Hepatic stellate cell (primary cell): ENCODE measurements around the gene KRTAP12-2.
"Not testable (repeated sequence)": the region's sequence is repeated elsewhere in the genome, so short reads cannot be mapped to it uniquely, and the experiment has no call there.

Experiments
- DNase-seq: peaks from one replicate; pipeline ENCODE4 v3.0.0; 2011; ENCODE audit warnings: low spot score

The KRTAP12-2 gene

DNA sequence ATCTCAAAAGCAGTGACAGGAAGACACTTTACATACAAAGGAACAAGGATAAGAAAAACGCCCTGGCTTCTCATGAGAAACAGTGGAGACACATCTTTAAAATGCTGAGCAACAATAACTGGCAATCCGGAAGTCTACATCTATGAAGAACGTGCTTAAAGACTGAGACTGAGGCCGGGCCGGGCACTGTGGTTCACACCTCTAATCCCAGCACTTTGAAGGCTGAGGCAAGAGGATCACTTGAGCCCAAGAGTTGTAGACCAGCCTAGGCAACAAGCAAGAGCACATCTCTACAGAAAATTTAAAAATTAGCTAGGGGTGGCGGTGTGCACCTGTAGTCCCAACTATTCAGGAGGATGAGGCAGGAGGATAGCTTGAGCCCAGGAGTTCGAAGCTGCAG, 17.4 kb upstream of the KRTAP12-2 start:
- DNase-seq, result no peak

DNA sequence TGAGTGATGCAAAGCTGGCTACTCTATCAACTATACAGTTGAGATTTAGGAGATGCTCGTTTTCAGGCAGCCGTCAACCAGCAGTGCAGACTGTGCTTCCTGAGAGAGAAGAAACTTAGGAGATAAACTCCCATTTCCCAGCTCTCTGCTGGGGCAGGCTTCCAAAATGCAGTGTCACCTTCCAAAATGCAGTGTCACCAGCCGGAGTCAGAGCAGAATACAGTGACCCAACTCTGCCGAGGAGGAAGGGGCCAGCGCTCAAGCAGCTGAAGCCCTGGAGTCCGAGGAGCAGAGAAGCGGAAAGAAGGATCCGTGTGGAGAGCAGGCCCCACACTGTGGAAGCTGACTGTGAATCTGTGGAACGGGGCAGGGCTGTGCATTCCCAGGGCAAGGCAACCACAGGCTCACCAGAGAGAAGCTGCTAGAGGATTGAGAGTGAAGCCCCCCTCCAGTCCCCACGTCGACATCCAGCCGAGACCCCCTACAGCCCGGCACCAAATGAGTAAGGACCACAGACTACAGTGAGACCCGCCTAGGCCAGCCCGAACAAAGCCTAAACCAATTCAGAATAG, 15.9 kb upstream of the KRTAP12-2 start:
- DNase-seq, result no peak

DNA sequence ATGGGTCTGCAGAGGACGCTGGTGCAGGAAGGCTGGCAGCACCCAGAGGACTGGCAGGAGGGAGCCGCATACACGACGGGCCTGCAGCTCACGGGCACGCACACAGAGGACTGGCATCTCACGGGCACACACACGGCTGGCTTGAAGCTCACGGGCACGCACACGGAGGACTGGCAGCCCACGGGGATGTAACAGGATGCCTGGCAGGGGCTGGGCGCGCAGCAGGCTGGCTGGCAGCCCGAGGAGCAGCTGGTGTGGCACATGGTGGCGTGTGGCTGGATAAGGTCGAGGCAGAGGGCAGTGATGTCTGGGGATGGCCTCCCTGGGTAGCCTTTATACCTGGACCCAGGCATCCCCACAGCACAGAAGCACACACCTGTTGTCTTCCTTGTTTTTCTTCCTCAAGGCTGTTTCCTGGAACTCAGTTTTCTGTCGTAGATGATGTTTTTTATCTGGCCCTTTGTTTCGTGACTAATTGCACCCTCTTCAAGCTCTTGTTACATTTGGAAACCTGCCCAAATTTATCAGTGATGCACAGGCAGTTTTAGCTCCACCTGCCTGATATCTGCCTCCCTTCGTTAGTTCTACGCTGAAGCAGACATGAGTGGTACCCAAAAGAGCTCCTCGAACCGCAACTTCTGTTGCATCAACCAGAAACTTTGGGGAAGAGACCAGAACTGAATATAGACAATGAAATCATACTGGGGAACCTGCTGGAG, 15.3 kb upstream of the KRTAP12-2 start, which contains the start of gene KRTAP12-1:
TSS of gene KRTAP12-1 (minus strand) at position 303 of the 719 bp plus-strand sequence. CDS start at position 263, 40 bp downstream.
- DNase-seq, result no peak

DNA sequence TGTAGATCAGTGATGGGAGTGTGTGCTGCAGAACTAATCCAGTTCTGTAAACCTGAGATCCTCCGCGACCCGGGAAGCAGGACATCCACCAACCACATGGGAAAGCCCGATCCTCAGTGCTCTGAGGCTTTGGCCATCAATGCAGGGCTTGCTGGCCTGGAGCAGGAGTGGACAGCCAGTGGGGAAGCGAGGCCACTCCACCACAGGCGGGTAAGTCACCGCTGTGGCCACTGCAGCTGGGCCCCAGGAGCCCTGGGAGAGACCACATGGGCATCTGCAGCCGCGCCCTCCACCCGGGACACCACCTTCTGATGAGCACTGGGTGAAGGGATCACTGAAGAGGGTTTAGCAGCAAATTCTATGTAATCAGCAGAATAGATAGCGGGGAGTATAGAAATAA, 14.4 kb upstream of the KRTAP12-2 start:
- DNase-seq, result no peak

DNA sequence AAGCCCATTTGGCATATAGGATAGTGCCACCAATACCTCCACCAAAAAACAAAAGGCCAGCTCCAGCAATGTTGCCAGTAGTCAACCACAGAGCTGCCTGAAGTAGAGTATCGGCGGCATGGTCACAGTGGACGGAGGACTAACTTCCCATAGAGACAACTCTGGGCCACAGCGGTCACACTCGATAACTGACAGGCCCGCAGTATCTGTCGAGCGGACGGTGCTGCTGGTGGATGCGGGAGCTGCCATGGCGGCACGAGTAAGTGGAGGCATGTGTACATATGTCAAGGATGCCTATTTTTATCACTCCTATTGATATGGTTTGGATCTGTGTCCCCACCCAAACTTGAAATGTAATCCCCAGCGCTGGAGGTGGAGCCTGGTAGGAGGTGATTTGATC, 11.2 kb upstream of the KRTAP12-2 start:
- no peak for DNase-seq

DNA sequence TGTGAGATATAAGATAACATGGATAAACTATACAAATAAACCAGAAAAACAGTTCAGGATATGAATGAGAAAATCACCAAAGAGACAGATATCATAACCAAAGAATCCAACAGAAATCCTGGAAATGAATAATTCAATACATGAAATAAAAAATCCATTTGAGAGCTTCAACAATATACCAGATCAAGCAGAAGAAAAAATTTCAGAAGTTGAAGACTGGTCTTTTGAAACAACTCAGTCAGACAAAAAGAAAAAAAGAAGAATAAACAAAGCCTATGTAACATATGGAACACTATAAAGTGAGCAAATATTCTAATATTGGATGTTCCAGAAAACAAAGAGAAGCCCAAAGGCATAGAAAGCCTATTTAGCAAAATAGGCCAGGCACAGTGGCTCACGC, 5.2 kb upstream of the KRTAP12-2 start:
- no peak for DNase-seq

DNA sequence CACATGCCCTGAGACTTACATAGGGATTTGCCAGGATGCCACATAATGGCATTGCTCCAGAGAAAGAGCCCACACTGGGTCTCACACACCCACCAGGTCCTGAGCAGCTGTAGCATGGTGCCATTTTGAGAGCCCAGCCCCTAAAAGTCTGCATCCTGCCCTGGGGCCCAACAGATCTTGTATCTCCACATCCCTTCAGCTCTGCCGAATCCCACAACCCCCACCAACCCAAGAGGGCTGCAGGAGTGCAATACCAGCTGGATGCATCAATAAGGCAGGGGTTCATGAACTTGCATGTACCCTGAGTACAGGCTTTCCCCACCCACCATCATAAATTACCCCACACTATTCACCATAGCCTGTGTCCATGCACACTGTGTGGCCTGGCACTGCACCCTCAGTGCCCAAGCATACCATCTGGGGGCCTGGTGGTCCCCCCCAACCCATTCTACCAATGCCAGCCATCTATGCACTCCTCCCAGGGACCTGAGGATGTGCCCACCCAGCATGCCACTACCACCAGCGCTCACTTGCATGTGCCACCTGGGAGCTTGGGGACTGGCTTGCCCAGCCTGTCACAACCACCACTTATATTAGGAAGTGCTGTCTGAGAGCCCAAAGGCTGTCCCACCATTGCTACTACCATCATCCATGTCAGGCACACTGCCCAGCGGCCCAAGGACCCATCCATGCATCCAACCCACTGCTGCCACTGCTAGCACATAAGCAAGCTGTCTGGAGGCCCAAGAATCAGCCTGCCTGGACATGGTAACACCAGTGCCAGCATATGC, 4.1 kb upstream of the KRTAP12-2 start:
- DNase-seq, result no peak

DNA sequence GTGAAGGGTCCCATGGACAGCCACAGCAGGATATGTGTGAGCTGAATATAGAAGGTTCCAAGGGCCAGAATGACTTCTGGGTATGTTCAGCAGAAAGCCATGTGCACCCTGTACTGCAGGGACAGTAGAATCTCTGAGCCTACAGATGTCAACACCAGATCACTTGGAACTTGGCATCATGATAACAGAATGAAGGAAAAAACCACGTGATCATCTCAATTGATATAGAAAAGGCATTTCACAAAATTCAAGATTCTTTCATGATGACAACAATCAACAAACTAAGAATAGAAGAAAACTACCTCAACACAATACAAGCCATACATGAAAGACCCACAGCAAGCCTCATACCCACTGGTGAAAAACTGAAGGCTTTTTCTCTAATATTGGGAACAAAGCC, 885 bp upstream of the KRTAP12-2 start:
- DNase-seq, result no peak

DNA sequence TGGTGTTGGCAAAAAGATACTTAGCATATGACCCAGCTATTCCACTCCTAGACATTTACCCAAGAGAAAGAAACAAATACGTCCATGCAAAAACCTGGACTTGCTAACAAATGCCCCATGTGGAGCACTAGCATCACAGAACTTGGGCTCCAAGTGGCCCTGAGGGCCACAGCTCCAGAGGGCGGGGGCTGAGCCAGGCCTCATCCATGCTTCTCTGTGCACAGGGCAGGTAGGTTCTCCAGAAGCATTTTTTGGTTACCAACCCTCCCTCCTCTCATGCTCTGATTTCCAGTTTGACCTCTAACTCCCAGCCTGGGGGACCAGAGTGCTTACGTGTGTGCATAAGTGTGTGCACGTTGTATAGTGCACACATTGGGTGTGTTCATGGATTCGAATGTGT, 2.0 kb downstream of the KRTAP12-2 start:
- DNase-seq, result no peak

DNA sequence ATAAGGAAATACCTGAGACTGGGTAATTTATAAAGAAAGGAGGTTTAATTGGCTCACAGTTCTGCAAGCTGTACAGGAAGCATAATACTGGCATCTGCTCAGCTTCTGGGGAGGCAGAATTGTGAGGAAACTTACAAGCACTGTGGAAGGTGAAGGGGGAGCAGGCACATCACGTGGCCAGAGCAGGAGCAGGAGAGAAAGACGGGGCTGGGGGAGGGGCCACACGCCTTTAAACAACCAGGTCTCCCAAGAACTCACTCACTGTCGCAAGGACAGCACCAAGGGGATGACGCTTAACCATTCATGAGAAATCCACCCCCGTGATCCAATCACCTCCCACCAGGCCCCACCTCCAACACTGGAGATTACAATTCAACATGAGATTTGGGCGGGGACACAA, 5.2 kb downstream of the KRTAP12-2 start:
- DNase-seq, result not testable (repeated sequence)

DNA sequence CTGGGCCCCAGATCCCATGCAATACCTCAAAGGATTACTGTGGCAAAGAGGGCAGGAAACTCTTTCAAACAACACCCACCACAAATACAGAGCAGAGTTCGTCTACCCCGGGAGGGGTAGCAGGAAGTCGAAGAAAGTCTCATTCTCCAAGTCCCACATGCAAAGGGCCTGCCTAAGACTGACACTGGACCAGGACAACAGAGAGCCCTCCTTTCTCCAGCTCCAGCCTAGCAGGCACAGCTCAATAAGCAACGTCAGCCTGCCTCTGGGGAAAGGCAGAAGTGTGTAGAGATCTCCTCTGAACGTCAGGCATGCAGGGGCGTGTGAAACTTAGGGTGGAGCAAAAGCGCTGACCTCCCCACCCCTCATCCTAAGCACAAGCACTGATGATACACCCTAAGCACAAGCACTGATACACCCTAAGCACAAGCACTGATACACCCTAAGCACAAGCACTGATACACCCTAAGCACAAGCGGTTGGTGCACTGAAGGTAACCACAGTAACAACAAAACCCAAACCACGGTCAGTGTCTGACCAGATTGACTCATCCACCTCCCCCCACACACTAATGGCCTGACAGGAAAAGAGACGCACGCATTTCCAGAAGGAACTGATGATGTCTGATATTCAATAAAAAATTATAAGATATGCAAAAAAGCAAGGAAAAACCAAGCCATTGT, 7.7 kb downstream of the KRTAP12-2 start:
- DNase-seq, result no peak

DNA sequence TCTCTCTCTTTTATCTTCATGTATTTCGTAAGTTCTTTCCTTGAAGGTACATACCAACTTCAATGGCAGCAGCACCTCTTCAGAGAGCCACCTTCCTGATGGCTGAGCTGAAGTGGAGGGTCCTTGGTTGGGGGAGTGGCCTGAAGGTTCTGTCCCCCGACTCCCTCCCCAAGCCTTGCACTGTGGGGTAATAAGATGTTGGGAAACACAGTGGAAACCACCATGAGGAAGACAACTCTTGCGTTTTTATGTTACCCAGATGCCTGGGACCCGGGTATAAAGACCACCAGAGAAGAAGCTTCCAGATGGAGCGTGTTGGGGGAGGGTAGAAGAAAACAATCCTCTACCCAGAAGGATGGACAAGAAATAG, 8.2 kb downstream of the KRTAP12-2 start:
- DNase-seq, result no peak

DNA sequence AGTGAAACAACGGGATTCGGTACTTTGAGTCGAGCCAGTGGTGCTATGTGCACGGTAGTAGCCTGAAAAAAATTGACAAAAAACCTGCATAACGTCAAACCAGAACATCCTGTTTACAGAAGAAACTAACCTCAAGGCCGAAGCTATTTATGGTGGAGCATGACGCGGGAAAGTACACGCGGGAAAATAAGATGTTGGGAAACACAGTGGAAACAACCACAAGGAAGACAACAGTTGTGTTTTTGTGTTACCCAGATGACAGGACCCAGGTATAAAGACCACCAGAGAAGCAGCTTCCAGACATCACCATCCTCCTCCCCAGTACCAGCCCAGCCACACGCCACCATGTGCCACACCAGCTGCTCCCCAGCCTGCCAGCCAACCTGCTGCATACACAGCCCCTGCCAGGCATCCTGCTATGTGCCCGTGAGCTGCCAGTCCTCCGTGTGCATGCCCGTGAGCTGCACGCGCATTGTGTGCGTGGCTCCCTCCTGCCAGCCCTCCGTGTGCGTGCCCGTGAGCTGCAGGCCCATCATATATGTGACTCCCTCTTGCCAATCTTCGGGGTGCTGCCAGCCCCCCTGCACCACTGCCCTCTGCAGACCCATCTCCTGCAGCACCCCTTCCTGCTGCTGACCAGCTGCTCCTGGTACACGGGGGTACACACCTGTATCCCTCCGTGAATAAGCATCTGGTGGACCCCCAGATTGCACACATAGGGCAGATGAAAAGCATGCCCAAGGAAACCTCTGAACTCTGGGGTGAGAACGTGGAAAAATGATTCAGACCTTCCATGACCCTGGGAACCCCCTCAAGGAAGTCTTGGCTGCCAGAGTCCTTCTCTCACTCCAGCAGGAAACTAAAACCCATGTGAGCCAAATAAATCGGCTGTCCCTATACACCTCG, 8.8 kb downstream of the KRTAP12-2 start, which contains the start of gene KRTAP12-3:
TSS of gene KRTAP12-3 (plus strand) at position 298 of the 906 bp plus-strand sequence. CDS start at position 346, 48 bp downstream.
- no peak for DNase-seq

DNA sequence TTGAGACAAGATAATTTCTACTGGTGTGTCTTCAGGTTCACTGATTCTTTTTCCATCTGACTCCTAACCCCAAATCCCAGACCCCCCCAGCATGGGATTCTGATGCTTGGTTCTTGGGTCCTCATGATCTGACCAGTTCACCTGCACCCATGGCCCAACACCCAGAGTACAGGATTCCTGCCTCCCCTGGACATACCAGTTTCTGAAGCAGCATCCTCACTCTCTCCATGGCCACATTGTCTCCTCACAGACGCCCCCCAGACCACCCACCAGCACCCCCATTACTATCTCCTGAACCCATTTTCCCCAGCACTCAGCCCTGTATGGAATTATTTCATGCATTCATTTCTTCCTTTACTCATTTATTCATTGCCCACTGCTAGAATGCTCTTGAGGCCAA, 9.9 kb downstream of the KRTAP12-2 start:
- no peak for DNase-seq

DNA sequence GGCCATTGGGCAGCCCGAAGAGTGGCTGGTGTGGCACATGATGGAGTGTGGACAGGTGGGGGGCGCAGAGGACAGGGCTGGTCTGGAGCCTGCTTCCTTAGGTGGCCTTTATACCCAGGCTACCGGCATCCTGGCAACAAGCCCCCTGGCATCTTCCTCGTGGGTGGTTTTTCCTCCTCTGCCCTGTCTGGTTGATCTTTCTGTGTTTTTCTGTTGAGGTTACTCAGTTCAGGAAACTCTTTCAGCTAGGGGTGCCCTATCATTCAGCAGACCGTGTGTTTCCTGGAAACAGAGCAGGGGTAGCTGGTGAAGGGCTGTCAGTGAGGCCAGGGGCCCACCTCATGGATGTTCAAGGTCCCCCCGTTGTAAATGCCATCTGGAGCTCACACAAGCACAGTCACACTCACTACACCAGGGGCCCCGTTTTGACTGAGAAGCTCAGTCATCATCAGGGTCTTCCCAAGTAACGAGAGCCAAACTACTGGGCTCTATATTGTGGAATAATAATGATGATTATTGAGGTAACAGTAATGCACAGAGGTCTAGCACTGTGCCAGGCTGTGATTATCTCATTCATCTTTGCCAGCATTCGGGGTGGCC, 12.1 kb downstream of the KRTAP12-2 start, which contains the start of gene KRTAP12-4:
TSS of gene KRTAP12-4 (minus strand) at position 84 of the 600 bp plus-strand sequence. CDS start at position 39, 45 bp downstream.
- no peak for DNase-seq

DNA sequence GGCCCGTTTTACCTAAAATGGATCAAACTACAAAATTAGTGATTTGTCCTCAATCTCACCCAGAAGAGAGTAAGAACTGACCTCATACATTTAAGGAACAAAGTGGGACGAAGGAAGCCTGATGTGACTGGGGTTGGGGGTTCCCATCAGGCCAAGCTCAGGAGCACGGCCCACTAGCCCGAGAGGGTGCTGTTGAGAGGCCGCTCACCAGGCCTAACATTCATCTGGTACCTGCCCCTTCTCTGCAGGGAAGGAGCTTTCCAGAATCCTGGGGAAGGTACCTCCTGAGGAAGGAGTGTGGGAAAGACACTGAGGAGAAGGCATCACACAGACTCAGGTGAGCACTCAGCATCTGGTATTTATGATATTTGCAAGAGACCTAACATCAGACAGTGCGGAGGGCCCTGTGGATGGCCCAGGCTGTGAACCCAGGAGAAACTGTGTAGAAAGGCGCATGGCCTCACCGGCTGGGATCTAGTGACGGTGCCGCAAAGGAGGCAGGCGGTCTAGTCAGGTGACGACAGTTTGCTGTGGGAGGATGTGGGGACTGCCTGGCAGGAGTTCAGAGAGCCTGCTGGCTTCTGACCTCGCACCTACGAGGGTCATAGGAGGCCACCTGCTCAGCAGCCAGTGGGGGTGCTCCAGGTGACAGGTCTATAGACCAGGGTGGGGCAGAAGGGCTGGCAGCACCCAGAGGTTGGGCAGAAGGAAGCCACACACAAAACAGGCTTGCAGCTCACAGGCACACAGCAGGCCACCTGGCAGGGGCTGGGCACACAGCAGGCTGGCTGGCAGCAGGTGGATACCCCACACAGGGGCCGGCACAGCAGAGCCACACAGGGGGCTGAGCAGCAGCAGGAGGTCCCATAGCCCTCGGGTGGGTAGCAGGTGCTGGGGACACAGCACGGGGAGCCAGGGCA, 12.8 kb downstream of the KRTAP12-2 start:
- no peak for DNase-seq

DNA sequence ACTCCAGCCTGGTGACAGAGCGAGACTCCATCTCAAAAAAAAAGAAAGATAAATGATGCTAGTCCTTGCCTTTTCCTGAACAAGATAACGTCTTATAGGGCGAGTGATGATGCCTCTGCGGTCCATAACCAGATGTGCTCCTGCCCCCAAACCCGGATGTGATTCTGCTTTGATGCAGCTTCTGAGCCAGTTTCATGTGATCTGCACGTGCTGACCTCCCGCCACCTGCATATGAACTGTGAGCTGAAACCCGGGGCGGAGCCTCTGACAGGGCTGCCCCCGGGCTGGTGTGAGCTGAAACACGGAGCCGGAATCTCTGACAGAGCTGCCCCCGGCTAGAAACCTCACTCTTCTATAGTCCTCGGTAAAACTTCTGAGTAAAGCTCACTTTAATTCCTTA, 13.6 kb downstream of the KRTAP12-2 start:
- DNase-seq, result no peak

DNA sequence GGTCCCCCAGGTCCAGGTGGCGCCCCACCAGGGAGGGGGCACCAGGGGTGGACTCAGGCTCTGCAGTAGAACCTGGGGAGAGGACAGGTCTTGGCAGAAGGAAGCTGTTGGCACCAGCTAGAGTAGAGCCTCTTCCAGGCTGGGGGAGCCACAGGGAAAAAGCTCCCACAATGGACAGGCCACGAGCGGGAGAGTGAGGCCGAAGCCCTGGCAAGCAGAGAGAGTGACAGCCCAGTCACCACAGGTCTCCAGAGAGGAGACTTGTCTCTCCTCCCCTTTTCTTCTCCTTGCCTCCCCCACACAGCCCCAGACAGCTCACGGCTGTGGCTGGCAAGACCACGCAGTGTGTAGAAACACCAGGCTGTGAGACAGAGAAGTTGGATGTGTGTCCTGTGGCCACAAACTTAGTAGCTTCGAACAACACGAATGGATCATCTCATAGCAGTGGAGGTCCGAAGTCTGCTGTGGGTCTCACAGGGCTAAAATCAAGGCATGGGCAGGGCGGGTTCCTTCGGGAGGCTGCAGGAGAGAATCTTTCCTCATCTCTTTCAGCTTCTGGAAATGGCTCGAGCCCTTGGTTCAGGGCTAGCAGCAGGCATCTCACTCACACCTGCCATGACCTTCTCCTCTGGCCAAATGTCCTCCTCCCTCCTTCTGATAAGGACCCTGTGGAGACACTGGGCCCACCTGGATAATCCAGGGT, 15.6 kb downstream of the KRTAP12-2 start:
- DNase-seq, result no peak
